Stimulated activated naive CD8-positive, alpha-beta T cell treated with anti-CD3 and anti-CD28 coated beads, Interleukin-15, Interleukin-2, amounts not matched to agents 100 U/mL and 50 U/mL, for 24 hours (primary cell): Measurements from ENCODE around the gene GJA4.

Experiments used
- ATAC-seq: fragments of 150-1000 bp; cut with Tn5 transposase; one replicate; pipeline ENCODE4 v1.10.0; 2021
- DNase-seq: peaks from one replicate; pipeline ENCODE4 v3.0.0; 2021

GJA4 gene

GRCh38 chr1:34792868-34793727 is at the start of gene GJA4:
TSS of gene GJA4 (plus strand) at chr1:34792999. CDS start at chr1:34794214, 1,215 bp downstream.
- peak; percentile 24 for DNase-seq
- no peak for ATAC-seq

GRCh38 chr1:34743775-34744174 is 49.0 kb upstream of the GJA4 start:
- ATAC-seq = no peak
- no peak for DNase-seq

- no peak for ATAC-seq
These were observed 47.9 kb upstream of the GJA4 start for GRCh38 chr1:34744851-34745250.

GRCh38 chr1:34745666-34746065 is 47.1 kb upstream of the GJA4 start:
- no peak for ATAC-seq
- no peak for DNase-seq

More at GRCh38 chr1:34744851-34745250, 47.9 kb upstream of the GJA4 start:
- DNase-seq = no peak

GRCh38 chr1:34746101-34746500 is 46.7 kb upstream of the GJA4 start:
- DNase-seq = no peak
- no peak for ATAC-seq

GRCh38 chr1:34746785-34747637 is 45.8 kb upstream of the GJA4 start:
- no peak for ATAC-seq
- no peak for DNase-seq

- no peak for DNase-seq
- ATAC-seq = no peak
These were observed 45.2 kb upstream of the GJA4 start for GRCh38 chr1:34747638-34747941.

- no peak for ATAC-seq
- DNase-seq = no peak
These were observed 42.8 kb upstream of the GJA4 start for GRCh38 chr1:34749992-34750391.

- ATAC-seq = no peak
- DNase-seq = no peak
These were observed 42.2 kb upstream of the GJA4 start for GRCh38 chr1:34750610-34751009.

- no peak for ATAC-seq
- no peak for DNase-seq
These were observed 39.6 kb upstream of the GJA4 start for GRCh38 chr1:34753163-34753562.

GRCh38 chr1:34754964-34755637 is 37.7 kb upstream of the GJA4 start, which contains the start of gene GJB5:
TSS of gene GJB5 (plus strand) at chr1:34755047. CDS start at chr1:34757331, 2,284 bp downstream.
- no peak for ATAC-seq
- no peak for DNase-seq

- DNase-seq = no peak
- no peak for ATAC-seq
These were observed 36.8 kb upstream of the GJA4 start for GRCh38 chr1:34755961-34756360.

GRCh38 chr1:34757386-34757785 is 35.4 kb upstream of the GJA4 start:
- ATAC-seq = no peak
- DNase-seq = no peak

- ATAC-seq (no peak), DNase-seq (no peak)
These were observed 34.0 kb upstream of the GJA4 start for GRCh38 chr1:34758751-34759150.

GRCh38 chr1:34759503-34760357 is 33.1 kb upstream of the GJA4 start, which contains the start of gene GJB4:
TSS of gene GJB4 (plus strand) at chr1:34759740. CDS start at chr1:34761255, 1,515 bp downstream.
- DNase-seq (no peak), ATAC-seq (no peak)

- DNase-seq = no peak
- ATAC-seq = no peak
These were observed 31.5 kb upstream of the GJA4 start for GRCh38 chr1:34761176-34761761.

- ATAC-seq = no peak
- DNase-seq = no peak
These were observed 31.0 kb upstream of the GJA4 start for GRCh38 chr1:34761776-34762307.

GRCh38 chr1:34762474-34763141 is 30.2 kb upstream of the GJA4 start:
- no peak for DNase-seq
- ATAC-seq = no peak

GRCh38 chr1:34763142-34763781 is 29.5 kb upstream of the GJA4 start:
- DNase-seq (no peak), ATAC-seq (no peak)

GRCh38 chr1:34768856-34769255 is 23.9 kb upstream of the GJA4 start:
- DNase-seq = no peak
- ATAC-seq = no peak
